Osteoblast (primary cell): ENCODE results near the gene GRIK2. TPM values are rescaled to one million over a fixed set of nuclear protein-coding genes. Genes with fewer than 3 reads are reported as not detected.

Experiments
- DNase-seq: peaks from one replicate; pipeline ENCODE4 v3.0.0; 2011; ENCODE audit warnings: low spot score, mixed read lengths; ENCODE audit not compliant: insufficient read length; ENCODE audit errors: missing footprints
- H2AFZ ChIP-seq: 2 replicates; pipeline ENCODE4 v1.6.0; 2011; ENCODE audit warnings: mild to moderate bottlenecking, low read length
- H3K27ac ChIP-seq: 2 replicates; pipeline ENCODE4 v1.5.1; 2011; ENCODE audit warnings: mild to moderate bottlenecking, low read depth, low read length, moderate library complexity
- H3K27me3 ChIP-seq: 2 replicates; pipeline ENCODE4 v1.6.0; 2012; ENCODE audit warnings: mild to moderate bottlenecking, control low read depth, inconsistent platforms, low read length, moderate library complexity; ENCODE audit not compliant: insufficient read depth
- H3K36me3 ChIP-seq: 2 replicates; pipeline ENCODE4 v1.5.1; 2011; ENCODE audit warnings: mild to moderate bottlenecking, low read length, control low read depth, moderate library complexity; ENCODE audit not compliant: insufficient read depth
- H3K4me1 ChIP-seq: 2 replicates; pipeline ENCODE4 v1.5.1; 2011; ENCODE audit warnings: mild to moderate bottlenecking, low read length, control low read depth, moderate library complexity; ENCODE audit not compliant: insufficient read depth
- H3K4me2 ChIP-seq: 2 replicates; pipeline ENCODE4 v1.6.0; 2011; ENCODE audit warnings: mild to moderate bottlenecking, low read length; ENCODE audit not compliant: insufficient read depth
- H3K4me3 ChIP-seq: fragments of 200-600 bp; sonication (generic); 3 replicates; pipeline ENCODE4 v1.5.1; 2012; ENCODE audit warnings: mild to moderate bottlenecking, low read length, inconsistent platforms; ENCODE audit not compliant: insufficient read depth
- H3K79me2 ChIP-seq: 2 replicates; pipeline ENCODE4 v1.6.0; 2012; ENCODE audit warnings: mild to moderate bottlenecking, low read length, control low read depth, inconsistent platforms; ENCODE audit not compliant: insufficient read depth
- H3K9me3 ChIP-seq: 2 replicates; pipeline ENCODE4 v1.5.1; 2011; ENCODE audit warnings: low read depth, low read length, control low read depth
- H4K20me1 ChIP-seq: 2 replicates; pipeline ENCODE4 v1.6.0; 2012; ENCODE audit warnings: mild to moderate bottlenecking, low read length, control low read depth; ENCODE audit not compliant: insufficient read depth
- CTCF ChIP-seq: IDR thresholded peaks from 2 replicates; pipeline ENCODE4 v1.5.1; 2011; ENCODE audit warnings: mild to moderate bottlenecking, low read depth, low read length, moderate library complexity; ENCODE audit errors: extremely low read depth
- total RNA-seq: library from RNA; depleted of rRNA; stranded (reverse); fragments of >200 nt; gene quantifications from 2 replicates; pipeline ENCODE4 v1.2.3, GENCODE V29; 2012

Gene GRIK2
- total RNA-seq, 1 donor, result 0.72 TPM

GRCh38 chr6:101433141-101433540 is 39.6 kb downstream of the GRIK2 start:
- Histone ChIP-seq H3K4me1 (no peaks in the 10 kb centered on the region), H3K9me3 (no peaks in the 10 kb centered on the region), H2AFZ (no peak overlapping the region), H3K27ac (no peak overlapping the region), H3K79me2 (no peaks in the 10 kb centered on the region), H3K4me2 (no peak overlapping the region), H3K36me3 (no peaks in the 10 kb centered on the region), H3K4me3 (no peak overlapping the region), H4K20me1 (no peaks in the 10 kb centered on the region), H3K27me3 (no peaks in the 10 kb centered on the region)
- no peak for TF ChIP-seq CTCF
- DNase-seq, result no peak

GRCh38 chr6:101434601-101435000 is 41.1 kb downstream of the GRIK2 start:
- H3K27me3 ChIP-seq, result no peaks in the 10 kb centered on the region
- H2AFZ ChIP-seq, result no peak overlapping the region
- no peak for TF ChIP-seq CTCF
- no peak overlapping the region for H3K27ac ChIP-seq
- H3K4me1 ChIP-seq, result no peaks in the 10 kb centered on the region
- H3K79me2 ChIP-seq, result no peaks in the 10 kb centered on the region
- no peak for DNase-seq
- H4K20me1 ChIP-seq, result no peaks in the 10 kb centered on the region
- no peak overlapping the region for H3K4me3 ChIP-seq
- no peaks in the 10 kb centered on the region for H3K36me3 ChIP-seq
- no peaks in the 10 kb centered on the region for H3K9me3 ChIP-seq
- no peak overlapping the region for H3K4me2 ChIP-seq

GRCh38 chr6:101435038-101435437 is 41.5 kb downstream of the GRIK2 start:
- Histone ChIP-seq H4K20me1 (no peaks in the 10 kb centered on the region), H3K9me3 (no peaks in the 10 kb centered on the region), H3K4me2 (no peak overlapping the region), H3K4me1 (no peaks in the 10 kb centered on the region), H2AFZ (no peak overlapping the region), H3K79me2 (no peaks in the 10 kb centered on the region), H3K27me3 (no peaks in the 10 kb centered on the region), H3K27ac (no peak overlapping the region), H3K4me3 (no peak overlapping the region), H3K36me3 (no peaks in the 10 kb centered on the region)
- TF ChIP-seq CTCF, result no peak
- no peak for DNase-seq

- H3K4me1 ChIP-seq, result no peaks in the 10 kb centered on the region
Measured at GRCh38 chr6:101439790-101440189, 46.3 kb downstream of the GRIK2 start.

More at GRCh38 chr6:101439790-101440189, 46.3 kb downstream of the GRIK2 start:
- DNase-seq, result no peak
- no peak overlapping the region for H3K27ac ChIP-seq
- H2AFZ ChIP-seq, result no peak overlapping the region
- H3K79me2 ChIP-seq, result no peaks in the 10 kb centered on the region
- no peaks in the 10 kb centered on the region for H3K27me3 ChIP-seq
- H3K9me3 ChIP-seq, result no peaks in the 10 kb centered on the region
- H3K4me2 ChIP-seq, result no peak overlapping the region
- no peak overlapping the region for H3K4me3 ChIP-seq
- no peak for TF ChIP-seq CTCF
- no peaks in the 10 kb centered on the region for H4K20me1 ChIP-seq
- no peaks in the 10 kb centered on the region for H3K36me3 ChIP-seq
